Measurements from ENCODE around the gene PRDM16.

PRDM16 gene

DNA sequence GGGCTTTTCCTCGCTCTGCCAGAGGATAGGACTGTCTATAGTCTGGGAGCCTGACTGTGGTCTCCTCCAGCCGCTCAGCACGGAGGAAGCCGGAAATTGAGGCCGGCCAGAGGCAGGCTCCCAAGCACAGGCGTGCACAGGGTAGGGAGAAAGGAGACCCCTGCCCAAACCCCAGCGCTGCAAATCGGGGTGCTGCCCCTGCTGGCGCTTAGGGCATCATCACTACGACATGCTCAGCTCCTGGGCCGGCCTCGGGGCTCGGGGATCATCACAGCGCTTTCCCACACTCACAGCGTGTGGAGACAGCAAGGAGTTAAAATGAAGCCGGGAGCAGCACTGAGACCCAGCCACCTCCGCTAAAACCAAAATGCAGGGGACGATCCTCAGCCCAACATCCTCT, 322.7 kb downstream of the PRDM16 start:
- DNase-seq, result no peak

- no peak for DNase-seq
Measured at GRCh38 chr1:3393024-3393986, 324.3 kb downstream of the PRDM16 start.

DNA sequence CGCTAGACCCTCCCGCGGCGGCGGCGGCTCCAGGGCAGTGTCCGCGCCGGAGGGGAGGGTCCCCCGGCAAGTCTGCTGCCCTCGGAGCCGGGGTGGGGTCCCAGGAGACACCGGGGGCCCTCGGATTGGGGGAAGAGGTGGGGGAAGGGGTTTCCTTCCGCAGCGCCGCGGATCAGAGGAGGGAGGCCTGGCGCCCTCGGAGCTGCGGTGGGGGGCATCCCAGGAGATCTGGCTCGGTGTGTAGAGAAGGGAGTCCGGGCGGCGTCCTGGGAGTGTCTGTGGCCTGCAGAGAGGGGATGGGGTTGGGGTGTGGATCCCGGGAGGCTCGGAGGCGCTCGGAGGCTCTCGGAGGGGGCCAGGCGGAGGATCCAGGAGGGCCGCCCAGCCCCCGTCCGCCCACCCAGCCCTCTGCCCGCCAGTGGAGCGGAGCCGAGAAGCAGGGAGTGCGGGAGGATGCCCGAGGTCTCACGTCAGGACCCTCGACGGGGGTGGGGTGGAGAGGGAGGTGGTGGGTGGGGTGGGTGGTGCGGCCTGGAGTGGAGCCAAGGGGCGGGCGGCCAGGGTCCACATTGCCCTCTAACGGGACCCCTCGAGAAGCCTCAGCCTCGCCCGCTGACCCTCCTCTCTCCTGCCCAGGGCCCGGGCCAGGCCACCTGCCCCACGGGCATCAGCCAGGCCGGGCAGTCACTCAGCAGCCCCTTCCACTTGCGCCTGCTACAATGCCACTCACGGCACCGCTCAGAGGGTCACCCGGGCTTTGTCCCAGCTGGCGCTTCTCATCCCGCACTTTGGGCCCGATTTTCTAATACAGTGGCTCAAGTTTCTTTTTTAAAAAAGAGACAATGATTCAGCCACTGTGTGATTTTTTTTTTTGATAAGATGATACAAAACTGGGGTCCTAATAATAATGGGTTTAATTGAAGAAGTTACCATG, 325.3 kb downstream of the PRDM16 start:
- no peak for DNase-seq

DNA sequence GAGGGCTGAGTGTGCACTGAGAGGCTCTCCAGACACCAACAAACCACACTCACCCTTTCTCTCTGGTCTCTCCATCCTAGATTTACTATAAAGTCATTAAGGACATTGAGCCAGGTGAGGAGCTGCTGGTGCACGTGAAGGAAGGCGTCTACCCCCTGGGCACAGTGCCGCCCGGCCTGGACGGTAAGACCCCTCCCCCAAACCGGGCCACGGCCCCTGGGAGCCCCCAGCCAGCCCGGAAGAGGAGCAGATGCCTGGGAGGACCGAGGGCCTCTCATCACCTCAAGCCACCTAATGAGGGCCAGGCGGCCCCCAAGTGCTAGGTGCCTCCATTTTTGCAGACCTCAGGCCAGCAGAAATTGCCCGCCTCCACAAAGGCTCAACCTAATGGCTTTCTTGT, 327.4 kb downstream of the PRDM16 start:
- DNase-seq, result no peak

- DNase-seq, result no peak
Measured at GRCh38 chr1:3397311-3397710, 328.3 kb downstream of the PRDM16 start.

DNA sequence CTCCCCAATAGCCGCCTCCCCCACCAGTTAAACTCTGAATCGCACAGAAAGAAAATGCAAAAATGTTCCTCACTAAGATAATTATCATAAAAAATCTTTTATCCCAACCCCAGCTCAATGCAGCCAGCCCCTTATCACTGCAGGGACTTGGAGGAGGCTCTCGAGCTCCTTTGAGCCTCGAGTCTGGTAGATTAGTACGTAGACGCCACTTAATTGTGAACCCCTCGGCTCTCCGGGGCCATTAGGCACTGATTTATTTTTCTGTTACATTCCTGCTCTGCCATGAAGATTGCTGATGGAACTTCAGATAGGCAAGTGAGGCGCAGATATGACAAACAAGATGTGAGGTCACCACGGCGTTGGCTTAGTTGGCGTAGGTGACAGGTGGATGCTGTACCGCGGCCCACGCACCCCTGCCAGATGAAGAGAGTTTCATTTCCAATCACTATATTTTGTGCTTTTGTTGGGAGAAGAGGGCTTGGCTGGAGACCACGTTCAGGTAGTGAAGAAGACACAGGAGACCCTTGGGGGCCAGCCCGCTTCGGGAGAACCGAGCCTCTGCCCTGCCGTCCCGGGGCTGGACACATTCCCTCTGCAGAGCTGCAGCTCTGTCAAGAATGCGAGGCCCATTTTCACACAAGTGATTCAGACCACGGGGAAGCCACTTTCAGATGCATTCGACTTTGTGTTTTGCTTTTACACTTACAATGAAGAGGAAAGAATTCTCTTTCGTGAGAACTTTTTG, 329.6 kb downstream of the PRDM16 start:
- no peak for DNase-seq

- no peak for DNase-seq
Measured at GRCh38 chr1:3399732-3400131, 330.7 kb downstream of the PRDM16 start.

GRCh38 chr1:3401585-3402257, 332.7 kb downstream of the PRDM16 start:
- no peak for DNase-seq

DNA sequence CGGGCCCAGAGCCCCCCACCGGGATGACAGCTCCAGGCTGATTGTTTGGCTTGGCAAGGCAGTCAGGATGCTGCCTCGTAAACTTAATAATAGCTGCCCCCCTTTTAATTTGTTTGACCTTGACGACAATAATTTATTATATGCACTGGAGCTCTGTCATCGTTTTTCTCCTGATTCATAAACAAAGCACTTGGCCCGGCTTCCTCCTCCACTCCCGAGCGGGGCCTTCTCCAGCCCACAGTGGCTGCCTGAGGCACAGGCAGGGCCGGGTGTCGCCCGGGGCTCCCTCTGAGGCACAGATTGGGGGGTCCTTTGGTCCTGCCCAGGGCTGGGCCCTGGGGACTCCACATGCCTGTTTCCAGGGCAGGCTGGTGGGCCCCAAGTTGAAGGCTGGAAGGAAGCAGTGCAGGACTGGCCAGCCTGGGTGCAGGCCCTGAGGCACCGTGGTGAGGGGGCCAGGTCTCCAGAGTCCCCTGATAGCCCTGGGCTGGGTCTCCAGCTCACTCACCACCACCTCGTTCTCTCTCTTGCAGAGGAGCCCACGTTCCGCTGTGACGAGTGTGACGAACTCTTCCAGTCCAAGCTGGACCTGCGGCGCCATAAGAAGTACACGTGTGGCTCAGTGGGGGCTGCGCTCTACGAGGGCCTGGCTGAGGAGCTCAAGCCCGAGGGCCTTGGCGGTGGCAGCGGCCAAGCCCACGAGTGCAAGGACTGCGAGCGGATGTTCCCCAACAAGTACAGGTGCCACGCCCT, 333.4 kb downstream of the PRDM16 start:
- peak; percentile 68 for DNase-seq

- DNase-seq, result no peak
Measured at GRCh38 chr1:3403011-3403345, 334.0 kb downstream of the PRDM16 start.

- peak; percentile 54 for DNase-seq
Measured at GRCh38 chr1:3403388-3404231, 334.6 kb downstream of the PRDM16 start.

GRCh38 chr1:3404301-3404700, 335.3 kb downstream of the PRDM16 start:
- DNase-seq, result no peak

DNA sequence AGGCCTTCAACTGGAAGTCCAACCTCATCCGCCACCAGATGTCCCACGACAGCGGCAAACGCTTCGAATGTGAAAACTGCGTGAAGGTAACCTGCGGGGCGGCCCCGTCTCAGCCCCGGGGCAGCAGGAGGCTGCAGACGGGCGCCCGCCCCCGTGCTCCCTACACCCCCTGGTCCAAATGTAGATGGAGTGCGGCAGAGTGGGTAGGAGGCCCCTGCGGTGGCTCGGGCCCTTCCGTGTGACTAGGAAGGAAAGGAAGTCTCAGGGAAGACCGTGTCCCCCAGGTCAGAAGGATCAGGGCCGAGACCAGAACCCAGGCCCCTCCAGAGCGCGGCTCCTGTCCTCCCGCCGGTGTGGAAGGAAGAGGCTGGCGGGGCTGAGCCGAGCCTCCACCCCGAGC, 335.8 kb downstream of the PRDM16 start:
- no peak for DNase-seq

GRCh38 chr1:3405491-3405890, 336.5 kb downstream of the PRDM16 start:
- DNase-seq, result no peak

- no peak for DNase-seq
Measured at GRCh38 chr1:3405974-3406867, 337.2 kb downstream of the PRDM16 start.

- no peak for DNase-seq
Measured at GRCh38 chr1:3407021-3407420, 338.0 kb downstream of the PRDM16 start.

DNA sequence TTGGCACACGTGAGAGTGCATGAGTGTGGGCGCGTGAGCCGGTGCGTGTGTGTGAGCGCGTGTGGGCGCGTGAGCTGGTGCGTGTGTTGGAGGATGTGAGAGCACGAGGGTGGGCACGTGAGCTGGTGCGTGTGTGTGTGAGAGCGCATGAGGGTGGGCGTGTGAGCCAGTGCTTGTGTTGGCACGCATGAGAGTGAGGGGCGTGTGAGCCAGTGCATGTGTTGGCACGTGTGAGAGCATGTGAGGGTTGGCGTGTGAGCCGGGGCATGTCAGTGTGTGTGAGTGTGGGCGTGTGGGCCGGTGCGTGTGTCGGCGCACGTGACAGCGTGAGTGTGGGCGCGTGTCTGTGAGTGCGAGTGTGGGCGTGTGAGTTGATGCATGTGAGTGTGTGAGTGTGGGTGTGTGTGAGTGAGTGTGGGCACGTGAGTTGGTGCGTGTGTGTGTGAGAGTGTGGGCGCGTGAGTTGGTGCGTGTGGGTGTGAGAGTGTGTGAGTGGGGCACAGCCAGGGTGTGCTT, 339.8 kb downstream of the PRDM16 start:
- no peak for DNase-seq

GRCh38 chr1:3409366-3410141, 340.6 kb downstream of the PRDM16 start:
- no peak for DNase-seq
